SK-N-SH (cell line): Measurements from ENCODE around the gene RNU1-3.
"Not testable (repeated sequence)": the region's sequence is repeated elsewhere in the genome, so short reads cannot be mapped to it uniquely, and the experiment has no call there.

Experiments
- CTCF ChIP-seq: fragments of 200-600 bp; sonication (generic); IDR thresholded peaks from 2 replicates; pipeline ENCODE4 v1.6.1; 2017; ENCODE audit warnings: antibody characterized with exemption, mild to moderate bottlenecking, moderate library complexity
- JUND ChIP-seq: IDR thresholded peaks from 2 replicates; pipeline ENCODE4 v1.4.0; 2012
- POLR2AphosphoS5 ChIP-seq: IDR thresholded peaks from 2 replicates; pipeline ENCODE4 v1.6.1; 2012; ENCODE audit warnings: low read depth, low read length

- not testable (repeated sequence) for TF ChIP-seq CTCF, JUND, POLR2AphosphoS5
Measured at GRCh38 chr1:16646061-16646664, 20.6 kb downstream of the RNU1-3 start.
